Mononuclear cell (primary cell): ENCODE results near the gene DLGAP5. TPM values are rescaled to one million over a fixed set of nuclear protein-coding genes. Genes with fewer than 3 reads are reported as not detected.

ENCODE experiments used
- total RNA-seq: library from RNA; depleted of rRNA; stranded (reverse); fragments of >200 nt; gene quantifications from one replicate; pipeline ENCODE4 v1.2.3, GENCODE V29; 2012

DLGAP5 gene
- total RNA-seq, 1 donor = 0.84 TPM

Other genes starting within 250 kb of the DLGAP5 start
- gene WDHD1, start 164.5 kb downstream of the DLGAP5 start, total RNA-seq = 2.1 TPM
- 14.7 TPM for gene SOCS4, start 164.3 kb downstream of the DLGAP5 start, total RNA-seq
- gene MAPK1IP1L, start 139.9 kb downstream of the DLGAP5 start, total RNA-seq = 96.1 TPM
- 126 TPM for gene LGALS3, start 62.3 kb downstream of the DLGAP5 start, total RNA-seq
- 41.3 TPM for gene FBXO34, start 79.8 kb upstream of the DLGAP5 start, total RNA-seq
- 33.0 TPM for gene ATG14, start 220.2 kb upstream of the DLGAP5 start, total RNA-seq
- not detected for gene TBPL2, start 249.0 kb upstream of the DLGAP5 start, total RNA-seq